ENCODE results near the gene SLC37A1. TPM values are rescaled to one million over a fixed set of nuclear protein-coding genes. Genes with fewer than 3 reads are reported as not detected.

SLC37A1 gene
- total and polyA plus RNA-seq, 2 of the 13 experiments (the other 11 are each of a cell fraction or from before 2014, with no cell fraction given), result 0.22 to 0.40 TPM

- Histone ChIP-seq H4K20me1 (ENCODE audit: insufficient read depth, low read length) (no peaks in the 10 kb centered on the region), H3K4me3 (replicated peaks in 1 of 3; ENCODE audit: insufficient read depth in 1 of 3, low read depth in 2 of 3, low read length in 3 of 3) (no peak overlapping the region), H3K4me1 (ENCODE audit: insufficient read depth, low read length) (peaks cover 40% of the 10 kb centered on the region), H3K27ac (ENCODE audit: extremely low read length, insufficient read depth, low read length) (no peak overlapping the region), H3K36me3 (replicated peaks in 1 of 2; ENCODE audit: control insufficient read depth in 1 of 2, insufficient read depth in 2 of 2, low read length in 2 of 2) (no peaks in the 10 kb centered on the region), H3K9ac (ENCODE audit: insufficient read depth, low read depth, low read length) (no peak overlapping the region), H2AFZ (ENCODE audit: low read length) (no peak overlapping the region), H3K4me2 (ENCODE audit: low read depth, low read length) (peak overlapping the region; percentile 36), H3K9me3 (ENCODE audit: low read length) (no peaks in the 10 kb centered on the region), H3K79me2 (ENCODE audit: insufficient read depth, low read length) (no peaks in the 10 kb centered on the region), H3K27me3 (ENCODE audit: control insufficient read depth in 1 of 2, insufficient read depth in 2 of 2, low read length in 2 of 2) (peaks cover 0 to 4% of the 10 kb centered on the region in 2 experiments; a peak in 1 of 5 replicates)
- ChIA-PET POLR2A (interaction anchor here (0.8 kb wide), 1 partner anchor 11 kb away, joined by 3 read pairs; no protein-coding TSS in a partner anchor), CTCF (ENCODE audit: low intra/inter-chr PET ratio, low total read pairs) (no interaction called here)
- in situ Hi-C loops (cut with HindIII; ENCODE audit: extremely low pct_ligation_motif_present, low pct_unique_long_range_greater_than_20kb) (no loop called here), intact Hi-C loops (cut with micrococcal nuclease; ENCODE audit: unreplicated experiment) (loop anchor here (5.0 kb wide), 1 partner anchor 46 kb away; no protein-coding TSS in a partner anchor)
- no peak for ATAC-seq
- DNase-seq (ENCODE audit: low spot score), result no peak
- no TSS peak for BruUV-seq (replicated peaks)
- FAIRE-seq, result no peak
- WGBS (ENCODE audit: low lambda C conversion rate), result 10% methylated on average over 9 of the region's 9 CpGs
- TF ChIP-seq GPBP1L1 (CRISPR knock-in tag; IDR thresholded peaks at IDR 0.05), result no peak
- no peak for TF ChIP-seq ZNF782 (CRISPR knock-in tag; IDR thresholded peaks at IDR 0.05; ENCODE audit: borderline replicate concordance)
- TF ChIP-seq ZNF780A (CRISPR knock-in tag; IDR thresholded peaks at IDR 0.05), result no peak
- TF ChIP-seq CHD2 (IDR thresholded peaks at IDR 0.05; ENCODE audit: low read depth, low read length), result no peak
- no peak for TF ChIP-seq ZNF775 (CRISPR knock-in tag; IDR thresholded peaks at IDR 0.05; ENCODE audit: borderline replicate concordance)
- TF ChIP-seq ZBTB3 (CRISPR knock-in tag; IDR thresholded peaks at IDR 0.05; ENCODE audit: borderline replicate concordance, low read depth), result no peak
- TF ChIP-seq CREB3 (CRISPR knock-in tag; IDR thresholded peaks at IDR 0.05), result no peak
- TF ChIP-seq ZBTB43 (CRISPR knock-in tag; conservative IDR thresholded peaks at IDR 0.05), result no peak
Observed at GRCh38 chr21:42525676-42526378, 12.2 kb downstream of the SLC37A1 start.

Data from HepG2 (cell line).